ENCODE data around the gene FBXO31.

FBXO31 gene, protein sequence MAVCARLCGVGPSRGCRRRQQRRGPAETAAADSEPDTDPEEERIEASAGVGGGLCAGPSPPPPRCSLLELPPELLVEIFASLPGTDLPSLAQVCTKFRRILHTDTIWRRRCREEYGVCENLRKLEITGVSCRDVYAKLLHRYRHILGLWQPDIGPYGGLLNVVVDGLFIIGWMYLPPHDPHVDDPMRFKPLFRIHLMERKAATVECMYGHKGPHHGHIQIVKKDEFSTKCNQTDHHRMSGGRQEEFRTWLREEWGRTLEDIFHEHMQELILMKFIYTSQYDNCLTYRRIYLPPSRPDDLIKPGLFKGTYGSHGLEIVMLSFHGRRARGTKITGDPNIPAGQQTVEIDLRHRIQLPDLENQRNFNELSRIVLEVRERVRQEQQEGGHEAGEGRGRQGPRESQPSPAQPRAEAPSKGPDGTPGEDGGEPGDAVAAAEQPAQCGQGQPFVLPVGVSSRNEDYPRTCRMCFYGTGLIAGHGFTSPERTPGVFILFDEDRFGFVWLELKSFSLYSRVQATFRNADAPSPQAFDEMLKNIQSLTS

DNA sequence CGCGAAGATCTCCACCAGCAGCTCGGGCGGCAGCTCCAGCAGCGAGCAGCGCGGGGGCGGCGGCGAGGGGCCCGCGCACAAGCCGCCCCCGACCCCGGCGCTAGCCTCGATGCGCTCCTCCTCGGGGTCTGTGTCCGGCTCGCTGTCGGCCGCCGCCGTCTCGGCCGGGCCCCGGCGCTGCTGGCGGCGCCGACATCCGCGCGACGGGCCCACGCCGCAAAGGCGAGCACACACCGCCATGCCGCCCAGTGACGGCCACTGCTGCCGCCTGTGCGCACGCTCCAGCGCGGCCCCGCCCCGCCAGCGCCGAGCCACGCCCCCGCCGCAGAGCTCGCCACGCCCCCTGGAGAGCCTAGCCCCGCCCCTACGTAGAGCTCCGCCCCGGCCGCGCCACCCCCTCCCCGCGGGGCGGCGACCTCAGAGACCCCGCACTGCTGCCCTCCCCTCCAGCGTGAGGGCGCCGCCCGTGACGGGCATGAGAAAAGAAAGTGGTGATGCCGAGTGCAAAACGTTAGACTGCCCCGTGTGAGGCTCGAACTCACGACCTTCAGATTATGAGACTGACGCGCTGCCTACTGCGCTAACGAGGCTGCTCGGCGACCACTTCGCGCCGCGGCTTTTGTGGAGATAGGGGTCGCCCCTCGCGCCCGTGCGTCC is at the start of gene FBXO31:
Gene FBXO31, minus strand, starts transcription at position 272 of the 657 bp plus-strand sequence. Its CDS starts 32 bp downstream, at position 240.
- DNase-seq, result peak; percentile 85 to 92

DNA sequence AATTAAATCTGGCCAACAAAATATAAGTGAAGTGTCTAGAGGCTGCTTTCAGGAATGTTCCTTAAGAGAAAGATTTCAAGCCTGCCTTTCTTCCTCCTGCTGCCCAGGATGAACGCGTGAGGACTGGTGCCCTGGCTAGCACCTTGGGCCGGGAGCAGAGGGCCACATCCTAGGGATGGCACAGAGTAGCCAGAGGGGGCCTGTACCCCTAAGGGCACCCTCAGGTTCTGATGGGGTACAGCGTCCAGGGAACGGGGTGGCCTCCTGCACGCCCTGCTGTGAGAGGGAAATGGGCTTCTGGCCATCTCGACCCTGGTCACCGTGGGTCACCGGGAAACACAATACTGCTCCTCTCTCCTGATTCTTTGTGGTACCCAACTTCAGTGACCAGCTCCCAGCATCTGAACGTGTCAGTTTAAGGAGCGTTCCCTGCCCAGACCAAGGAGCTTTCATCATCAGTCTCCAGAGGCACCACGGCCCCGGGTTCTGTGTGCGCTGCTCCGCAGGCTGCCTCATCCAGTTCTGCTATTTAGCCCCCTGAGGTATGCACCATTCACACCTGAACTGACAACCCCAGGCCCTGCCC is 48.8 kb upstream of the FBXO31 start:
- DNase-seq, result no peak

DNA sequence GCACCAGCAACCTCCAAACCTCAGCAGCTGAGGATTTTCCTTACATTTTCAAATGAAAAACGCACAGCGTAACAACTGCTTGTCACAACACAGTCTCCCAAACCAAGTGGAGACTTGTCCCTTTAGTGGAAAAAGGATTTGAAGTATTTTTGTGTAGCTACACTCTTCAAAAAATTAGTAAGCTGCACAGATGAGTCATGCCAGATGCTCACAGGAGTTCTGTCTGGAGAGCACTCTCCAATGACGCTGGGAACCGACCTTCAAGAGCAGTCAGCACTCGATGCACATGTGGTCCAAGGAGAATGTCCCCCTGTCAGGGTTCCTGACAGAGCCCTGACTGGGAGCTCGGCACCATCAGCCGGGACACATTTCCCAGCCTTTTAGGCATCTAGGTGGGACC is 48.4 kb upstream of the FBXO31 start:
- no peak for DNase-seq

DNA sequence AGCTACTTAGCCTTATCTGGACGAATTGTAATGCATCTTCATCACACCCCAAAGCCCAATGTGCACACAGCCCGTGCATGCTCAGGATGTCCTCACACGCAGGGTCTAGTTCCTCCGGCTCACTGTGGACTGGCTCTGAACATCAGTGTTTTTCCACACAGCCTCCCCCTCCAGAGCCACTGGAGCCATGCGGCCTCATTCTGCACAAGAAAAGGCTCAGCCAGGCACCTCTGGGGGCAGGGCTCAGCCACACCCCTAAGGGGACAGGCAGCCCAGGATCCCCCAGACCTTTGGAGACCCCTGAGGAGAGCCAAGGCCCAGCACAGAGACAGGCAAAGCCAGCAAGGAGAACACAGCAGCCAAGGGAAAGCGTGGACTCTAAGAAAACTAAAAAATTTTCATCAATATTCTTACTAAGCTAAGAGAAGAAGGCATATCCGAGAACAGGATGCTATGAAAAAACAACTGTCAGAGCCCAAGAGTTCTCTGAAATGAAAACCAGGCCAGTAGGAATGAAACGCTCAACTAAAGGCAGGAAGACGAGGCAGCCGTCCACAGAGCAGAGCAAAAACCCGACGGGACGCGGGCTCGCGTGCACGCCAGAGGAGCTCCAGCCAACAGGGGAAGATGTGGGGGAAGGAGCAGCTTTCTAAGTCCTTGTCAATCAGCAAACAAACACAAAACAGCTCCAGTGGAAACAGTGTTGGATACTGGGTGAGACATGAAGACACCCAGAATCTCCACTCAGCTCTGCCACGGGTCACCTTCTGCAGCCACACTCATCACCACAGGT is 43.0 kb upstream of the FBXO31 start:
- DNase-seq, result no peak

DNA sequence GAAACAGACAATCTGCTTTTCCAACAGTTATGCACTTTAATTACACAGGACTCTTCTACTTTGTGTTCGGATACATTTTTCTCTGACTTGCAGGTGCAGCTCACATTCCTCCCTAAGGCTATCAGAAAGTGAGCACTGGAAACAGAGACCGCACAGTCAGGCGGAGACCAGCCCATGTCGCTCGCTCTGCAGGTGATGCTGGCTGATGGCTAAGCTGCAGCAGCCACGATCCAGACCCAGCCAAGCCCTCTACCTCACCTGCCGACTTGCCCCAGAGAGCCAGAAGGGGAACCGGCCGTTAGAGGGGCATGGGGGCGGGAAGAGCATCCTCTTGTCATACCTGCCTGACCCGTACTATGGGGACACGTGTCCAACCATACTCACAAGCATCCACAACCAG is 42.4 kb upstream of the FBXO31 start:
- no peak for DNase-seq

DNA sequence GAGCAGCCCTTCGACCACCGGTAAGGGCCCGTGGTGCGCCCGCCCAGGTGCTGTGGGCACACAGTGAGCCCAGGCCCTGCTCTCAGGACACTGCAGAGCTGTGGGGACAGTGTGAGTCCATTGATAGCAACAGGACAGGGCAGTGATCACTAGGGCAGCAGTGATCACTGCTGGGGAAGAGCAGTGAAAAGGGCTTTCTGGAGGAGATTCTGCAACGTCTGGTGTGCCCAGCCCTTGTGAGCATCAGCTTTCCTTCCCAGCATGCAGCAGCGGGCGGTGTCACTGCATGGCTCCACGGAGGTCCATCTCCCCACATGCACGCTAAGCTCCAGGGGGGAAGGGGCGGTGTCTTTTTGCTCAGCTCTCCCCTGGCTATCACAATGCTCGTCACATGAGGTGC is 40.7 kb upstream of the FBXO31 start:
- no peak for DNase-seq

DNA sequence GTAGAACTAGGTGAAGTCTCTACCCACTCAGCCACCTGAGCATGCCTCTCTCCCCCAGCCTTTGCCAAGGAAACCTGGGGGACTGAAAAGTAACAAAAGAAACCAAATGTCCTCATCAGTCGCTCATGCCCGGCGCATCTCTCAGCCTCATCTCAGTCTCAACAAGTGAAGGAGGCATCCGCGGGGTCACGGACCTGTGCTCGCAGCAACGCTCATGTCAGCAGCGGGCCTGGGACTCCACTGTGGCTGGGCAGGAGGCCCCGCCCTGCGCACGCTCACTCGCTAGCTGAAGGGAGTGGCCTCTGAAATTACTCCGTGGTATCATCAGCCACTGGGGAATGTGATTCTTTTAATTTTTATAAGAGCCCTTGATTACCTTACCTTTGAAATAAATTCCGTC is 39.9 kb upstream of the FBXO31 start:
- no peak for DNase-seq

DNA sequence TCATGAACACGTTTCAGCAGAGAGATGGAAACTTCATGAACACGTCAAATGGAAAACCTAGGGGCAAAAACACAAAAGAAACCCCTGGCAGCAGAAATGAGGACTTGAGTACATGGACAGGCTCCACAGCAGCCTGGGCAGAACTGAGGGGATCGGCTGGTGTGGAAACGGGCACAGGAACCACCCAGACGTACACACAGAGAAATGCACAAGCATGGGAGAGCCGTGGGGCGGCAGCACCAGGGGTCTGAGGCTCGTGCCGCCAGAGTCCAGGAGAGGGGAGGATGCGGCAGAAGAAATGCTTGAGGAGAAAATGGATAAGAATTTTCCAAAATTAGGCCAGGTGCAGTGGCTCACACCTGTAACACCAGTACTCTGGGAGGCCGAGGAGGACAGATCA is 38.5 kb upstream of the FBXO31 start:
- no peak for DNase-seq

DNA sequence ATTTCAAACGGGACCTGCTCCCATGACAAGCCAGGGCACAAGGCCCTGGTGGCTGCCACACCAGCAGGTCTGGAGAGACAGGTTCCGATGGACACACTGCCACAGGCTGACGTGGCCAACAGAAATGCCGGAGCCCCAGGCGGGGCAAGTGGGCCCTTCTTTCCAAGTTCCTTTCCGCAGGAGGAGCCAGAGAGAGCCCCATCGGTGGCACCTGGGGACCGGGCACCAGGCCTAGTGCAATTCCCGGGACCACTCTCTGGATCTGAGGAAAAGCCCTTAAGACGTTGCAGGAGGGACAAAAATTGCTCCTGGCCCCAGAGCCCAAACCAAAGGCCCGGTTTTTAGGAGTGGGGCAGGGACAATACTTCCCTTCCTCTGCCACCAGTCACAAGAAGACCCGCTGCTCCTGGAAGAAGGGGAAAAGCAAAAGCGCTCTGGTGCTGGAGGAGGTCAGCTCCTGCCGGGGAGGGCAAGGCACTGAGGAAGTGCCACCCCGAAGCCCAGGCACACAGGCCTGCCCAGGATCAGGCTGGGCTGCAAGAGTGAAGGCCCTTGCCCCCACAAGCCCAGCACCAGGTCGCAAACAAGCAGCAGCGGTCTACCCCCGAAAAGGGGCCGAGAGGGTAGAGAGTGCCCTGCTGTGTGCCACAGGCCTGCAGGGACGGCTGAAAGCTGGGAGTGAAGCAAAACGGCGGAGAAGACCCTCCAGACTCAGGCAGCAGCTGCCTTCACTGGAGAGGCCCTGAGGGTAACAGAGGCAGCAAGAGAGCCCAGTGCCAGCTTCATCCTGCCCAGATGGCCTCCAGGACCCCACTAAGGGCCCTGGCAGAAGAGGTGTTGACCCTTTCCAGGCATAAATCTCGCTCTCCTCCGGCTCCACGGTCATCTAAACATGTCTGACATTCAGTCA is 37.7 kb upstream of the FBXO31 start:
- DNase-seq, result no peak

DNA sequence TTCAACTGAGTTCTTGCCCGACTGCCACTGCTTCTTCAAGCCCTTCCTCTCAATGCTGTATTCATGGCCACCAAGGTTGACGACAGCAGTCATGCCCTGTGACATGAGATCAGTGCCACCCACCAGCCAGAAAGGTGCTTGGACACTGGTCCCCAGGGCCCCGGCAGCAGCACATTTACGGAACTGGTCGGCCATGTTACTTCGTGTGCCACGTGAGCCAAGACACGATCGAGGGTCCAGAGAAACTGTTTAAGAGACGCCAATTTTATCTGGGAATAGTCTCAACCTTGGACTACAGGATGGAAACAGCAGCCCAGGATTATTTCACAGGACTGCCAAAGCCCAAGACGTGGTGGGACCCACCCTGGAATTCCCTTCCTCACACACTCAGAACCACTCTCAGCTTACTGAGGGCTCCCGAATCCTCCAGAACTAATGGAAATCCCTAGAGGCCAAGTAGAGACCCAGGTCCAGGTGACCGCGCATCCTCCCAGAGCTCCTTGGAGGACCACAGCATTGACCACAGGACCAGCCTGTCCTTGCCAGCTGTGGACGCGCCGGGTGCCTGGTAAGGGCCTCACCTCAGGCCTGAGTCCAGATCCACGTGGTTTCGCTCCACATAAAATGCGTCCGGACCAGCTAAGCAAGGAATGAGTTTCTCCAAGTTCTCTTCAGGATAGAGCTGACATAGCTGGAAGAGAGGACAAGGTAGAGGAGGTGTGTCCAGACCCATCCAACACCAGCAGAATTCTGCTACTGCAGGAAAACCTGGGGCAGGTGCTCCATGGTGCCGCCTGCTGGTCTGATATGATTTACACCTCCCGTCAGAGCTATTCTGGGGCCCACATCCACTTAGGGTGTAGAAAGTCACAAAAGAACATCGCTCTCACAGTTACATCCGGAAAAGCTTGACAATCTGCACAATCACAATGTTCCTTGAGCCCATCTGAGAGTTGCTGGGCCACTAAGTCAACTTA is 36.7 kb upstream of the FBXO31 start:
- no peak for DNase-seq

DNA sequence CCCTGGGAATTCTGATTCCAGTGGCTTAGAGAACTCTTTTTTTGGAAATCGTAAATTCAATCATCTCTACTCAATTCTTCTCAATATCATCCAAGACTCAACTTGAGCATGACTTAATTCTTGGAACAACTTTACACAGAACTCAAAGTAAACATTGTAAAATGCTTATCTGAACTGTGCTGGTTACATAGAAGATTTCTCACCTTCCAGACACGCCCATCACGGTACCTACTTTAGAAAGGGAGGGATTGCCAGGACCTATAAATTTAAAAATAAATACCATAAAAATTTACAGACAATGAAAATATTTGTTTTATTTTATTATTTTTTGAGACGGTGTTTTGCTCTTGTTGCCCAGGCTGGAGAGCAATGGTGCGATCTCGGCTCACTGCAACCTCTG is 35.1 kb upstream of the FBXO31 start:
- no peak for DNase-seq

DNA sequence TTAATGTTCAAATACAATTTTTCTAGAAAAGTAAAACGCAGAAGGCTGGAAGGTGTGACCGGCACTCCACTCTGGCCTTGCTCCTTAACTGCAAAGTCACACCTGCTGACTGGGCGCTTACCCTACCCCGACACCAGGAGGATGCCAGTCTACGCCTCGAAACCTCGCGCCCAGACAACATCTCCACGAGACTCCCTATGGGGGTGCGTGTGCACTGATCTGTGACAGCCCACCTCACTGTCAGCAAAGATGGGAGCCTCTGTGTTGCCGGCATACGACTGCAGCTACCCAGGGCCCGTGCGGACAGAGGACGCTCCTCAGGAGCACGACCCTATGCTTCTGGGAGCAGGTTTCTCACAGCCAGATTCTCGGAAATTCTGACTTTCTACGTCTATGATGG is 34.6 kb upstream of the FBXO31 start:
- DNase-seq, result no peak

DNA sequence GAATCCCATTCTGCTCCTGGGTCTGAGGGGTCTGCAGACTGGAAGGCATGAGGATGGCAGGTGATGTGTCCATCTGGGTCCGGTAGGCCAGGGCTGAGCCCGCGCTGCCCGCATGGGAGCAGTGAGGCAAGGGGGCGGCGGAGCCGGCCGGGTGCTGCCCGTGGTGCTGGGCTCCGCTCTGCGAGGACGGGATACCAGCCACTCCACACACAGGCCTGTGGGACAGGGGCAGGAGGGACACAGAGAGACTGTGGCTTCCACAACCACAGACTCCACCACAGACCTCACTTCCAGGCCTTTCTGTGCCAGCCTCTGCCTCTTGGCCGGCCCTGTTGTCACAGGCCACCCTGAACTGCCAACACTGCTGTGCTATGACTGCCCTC is 33.9 kb upstream of the FBXO31 start:
- no peak for DNase-seq

DNA sequence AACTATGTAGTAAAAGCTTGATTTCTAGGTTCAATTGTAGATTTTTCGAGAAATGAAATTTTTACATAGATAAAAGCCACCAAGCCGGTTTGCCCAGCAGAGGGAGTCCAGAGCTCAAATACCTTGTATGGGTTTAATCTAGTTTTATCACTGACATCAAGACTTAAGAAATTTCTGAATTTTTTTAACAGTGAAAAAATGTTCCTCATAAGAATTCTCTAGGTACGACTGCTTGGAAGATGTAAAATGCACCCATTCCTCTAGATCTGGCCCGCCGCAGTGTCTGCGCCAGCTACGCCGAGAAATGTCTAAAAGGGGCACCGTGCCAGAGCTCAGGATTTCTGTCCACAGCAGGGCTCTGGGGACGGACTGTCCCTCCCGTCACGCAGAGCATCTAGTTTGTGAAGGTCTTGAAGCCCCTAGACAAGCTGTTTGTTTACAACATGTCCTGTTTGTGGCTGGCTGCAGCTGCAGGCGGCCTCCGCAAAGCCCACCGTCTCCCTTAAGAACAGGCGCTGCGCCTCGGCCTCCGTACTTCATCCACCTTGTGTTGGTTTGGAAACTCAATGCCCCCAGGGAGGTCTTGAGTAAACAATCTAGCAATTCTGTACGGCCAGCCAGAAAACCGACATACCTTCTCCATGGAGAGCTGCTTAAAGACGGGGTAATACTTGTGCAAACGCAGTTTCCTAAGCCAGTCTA is 33.4 kb upstream of the FBXO31 start:
- peak in 1 of 2 donors; percentile 24 for DNase-seq

DNA sequence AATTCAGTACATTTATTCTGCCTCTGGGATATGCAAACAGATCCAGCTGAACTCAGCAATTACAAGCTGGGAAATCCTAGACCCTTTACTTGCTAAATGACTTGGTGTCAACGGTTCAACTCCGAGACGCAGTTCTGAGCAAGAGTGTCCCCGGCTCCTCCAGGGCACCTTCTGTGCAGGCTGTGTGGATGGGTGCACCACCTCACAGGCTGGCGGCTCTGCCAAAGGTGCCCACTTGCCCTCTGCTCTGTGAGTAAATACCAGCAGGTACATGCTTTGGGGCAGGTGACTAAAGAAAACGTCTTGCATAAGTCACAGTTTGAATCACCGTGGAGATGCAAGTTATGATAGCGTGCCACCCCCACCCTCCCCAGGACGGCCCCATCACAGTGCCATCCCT is 31.9 kb upstream of the FBXO31 start:
- DNase-seq, result no peak

DNA sequence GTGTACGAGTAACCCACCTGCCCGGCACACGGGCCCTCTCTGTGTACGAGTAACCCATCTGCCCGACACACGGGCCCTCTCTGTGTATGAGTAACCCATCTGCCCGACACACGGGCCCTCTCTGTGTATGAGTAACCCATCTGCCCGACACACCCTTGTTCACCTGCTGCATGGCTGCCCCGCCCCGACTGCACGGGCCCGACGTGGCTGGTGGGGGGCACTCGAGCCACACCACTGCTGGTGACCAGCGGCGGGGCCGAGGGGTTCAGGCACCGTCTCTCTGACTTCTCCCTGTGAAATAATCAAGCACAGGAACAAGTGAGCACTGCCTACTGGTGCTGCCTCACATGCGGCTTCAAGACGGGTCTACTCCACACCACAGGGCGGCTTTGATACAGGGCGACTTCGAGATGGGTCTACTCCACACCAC is 30.7 kb upstream of the FBXO31 start:
- no peak for DNase-seq

DNA sequence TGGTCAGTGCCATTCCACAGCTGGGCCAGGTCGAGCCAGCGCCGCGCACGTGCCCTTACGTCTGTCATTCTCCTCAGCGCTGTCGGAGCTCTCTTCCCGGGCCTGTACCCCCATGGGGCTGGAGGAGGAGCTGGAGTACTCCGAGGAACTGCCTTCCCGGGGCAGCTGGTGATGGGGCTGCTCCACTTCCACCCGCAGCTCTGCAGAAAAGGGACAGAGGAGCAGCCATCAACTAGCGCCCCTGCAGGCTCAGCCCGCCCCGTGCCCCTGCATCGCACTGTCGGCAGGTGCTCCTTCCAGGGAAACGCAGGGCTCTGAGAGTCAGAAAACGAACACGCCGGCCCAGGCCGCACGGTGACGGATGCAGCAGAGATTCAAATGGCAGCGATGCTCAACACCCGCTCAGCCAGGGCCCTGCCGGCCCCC is 29.4 kb upstream of the FBXO31 start:
- DNase-seq, result no peak

DNA sequence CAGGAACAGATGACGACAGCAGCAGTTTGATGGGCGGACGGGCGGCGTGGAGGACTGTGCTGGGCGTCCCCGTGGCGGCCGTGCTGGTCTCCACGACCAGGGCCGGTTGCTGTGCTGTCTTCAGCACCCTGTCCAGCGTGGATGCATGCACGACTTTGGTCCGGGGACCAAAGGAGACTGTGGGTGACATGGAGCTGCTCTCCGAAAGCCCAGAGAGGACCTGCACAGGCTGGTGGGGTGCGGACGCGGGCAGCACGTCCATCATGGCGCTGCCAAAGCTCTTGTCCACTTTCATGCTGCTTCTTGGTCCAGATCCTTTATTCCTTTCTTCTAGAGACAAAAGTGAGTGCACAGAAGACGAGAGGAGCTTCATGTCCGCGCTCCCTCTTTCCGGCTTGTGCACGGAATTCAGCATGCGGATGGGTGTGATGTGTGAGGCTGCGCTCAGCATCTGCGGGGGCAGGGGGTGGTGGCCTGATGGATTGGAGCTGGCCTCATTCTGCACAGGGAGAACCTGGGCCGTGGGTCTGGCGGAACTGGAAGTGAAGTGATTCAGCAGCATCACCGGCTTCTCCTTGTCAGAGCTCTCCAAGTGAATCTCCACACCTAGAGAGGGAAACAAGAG is 28.9 kb upstream of the FBXO31 start:
- DNase-seq, result no peak
